IMR-90 (cell line): ENCODE data around the gene SGMS1. TPM values are rescaled to one million over a fixed set of nuclear protein-coding genes. Genes with fewer than 3 reads are reported as not detected.

ENCODE experiments used
- ATAC-seq: fragments of 200-7000 bp; cut with Tn5 transposase; 2 replicates; pipeline ENCODE4 v1.9.1; 2020; ENCODE audit warnings: low read depth, mild to moderate bottlenecking, moderate library complexity
- BruUV-seq: library from RNA; stranded (reverse); fragments of 400-500 nt; replicated peaks from 2 replicates; lab custom pipeline; 2021; lab: Mats Ljungman, UMichigan
- CTCF ChIA-PET: fragments of 300-600 bp; formaldehyde crosslinking; extraction: SDS; loops from one replicate; lab custom pipeline; 2021; ENCODE audit warnings: antibody characterized with exemption; lab: Yijun Ruan, JAX
- POLR2A ChIA-PET: fragments of 300-600 bp; sonication (Branson Sonifier 250); formaldehyde crosslinking; loops from one replicate; lab custom pipeline; 2022; ENCODE audit warnings: antibody characterized with exemption; ENCODE audit not compliant: unreplicated experiment; lab: Charles Lee
- DNase-seq: peaks from one replicate; pipeline ENCODE4 v3.0.0; 2013
- H2AFZ ChIP-seq: replicated peaks from 2 replicates; pipeline ENCODE3; 2013; ENCODE audit warnings: low read length, mild to moderate bottlenecking; ENCODE audit not compliant: poor library complexity
- H2AK5ac ChIP-seq: 2 replicates; pipeline ENCODE4 v1.6.1; 2013; ENCODE audit warnings: low read depth, low read length, inconsistent platforms
- H2AK9ac ChIP-seq: replicated peaks from 2 replicates; pipeline ENCODE3; 2013; ENCODE audit warnings: mild to moderate bottlenecking, low read depth, low read length, moderate library complexity; ENCODE audit not compliant: poor library complexity
- H2BK120ac ChIP-seq: 2 replicates; pipeline ENCODE4 v1.6.1; 2013; ENCODE audit warnings: low read depth, low read length, inconsistent platforms
- H2BK15ac ChIP-seq: 3 replicates; pipeline ENCODE4 v1.6.1; 2013; ENCODE audit warnings: low read depth, low read length, inconsistent platforms
- H2BK20ac ChIP-seq: 2 replicates; pipeline ENCODE4 v1.6.1; 2013; ENCODE audit warnings: low read depth, mild to moderate bottlenecking, inconsistent platforms, low read length, moderate library complexity
- H2BK5ac ChIP-seq: 2 replicates; pipeline ENCODE4 v1.6.1; 2013; ENCODE audit warnings: mild to moderate bottlenecking, low read depth, low read length, inconsistent platforms; ENCODE audit not compliant: poor library complexity, severe bottlenecking
- H3K14ac ChIP-seq: replicated peaks from 2 replicates; pipeline ENCODE4 v1.6.1; 2013; ENCODE audit warnings: low read depth, low read length, inconsistent platforms
- H3K18ac ChIP-seq: 2 replicates; pipeline ENCODE4 v1.6.1; 2013; ENCODE audit warnings: low read depth, low read length, control low read depth
- H3K23ac ChIP-seq: 2 replicates; pipeline ENCODE4 v1.6.1; 2013; ENCODE audit warnings: low read depth, low read length, inconsistent platforms
- H3K27ac ChIP-seq: 2 replicates; pipeline ENCODE4 v1.5.1; 2013; ENCODE audit warnings: mild to moderate bottlenecking, control low read depth, low read length; ENCODE audit not compliant: insufficient read depth
- H3K27me3 ChIP-seq: 2 replicates; pipeline ENCODE4 v1.6.1; 2013; ENCODE audit warnings: low read length; ENCODE audit not compliant: control insufficient read depth, insufficient read depth
- H3K36me3 ChIP-seq: 2 replicates; pipeline ENCODE4 v1.6.1; 2013; ENCODE audit warnings: low read length, mixed read lengths; ENCODE audit not compliant: control insufficient read depth, insufficient read depth
- H3K4ac ChIP-seq: 2 replicates; pipeline ENCODE4 v1.6.1; 2013; ENCODE audit warnings: low read depth, low read length, inconsistent platforms
- H3K4me1 ChIP-seq: 2 replicates; pipeline ENCODE4 v1.6.1; 2013; ENCODE audit warnings: low read length, mixed read lengths; ENCODE audit not compliant: control insufficient read depth, insufficient read depth
- H3K4me2 ChIP-seq: 2 replicates; pipeline ENCODE4 v1.6.1; 2013; ENCODE audit warnings: low read depth, mild to moderate bottlenecking, control low read depth, low read length, moderate library complexity
- H3K4me3 ChIP-seq: 2 replicates; pipeline ENCODE4 v1.5.1; 2013; ENCODE audit warnings: low read depth, mild to moderate bottlenecking, control low read depth, low read length, moderate library complexity; ENCODE audit not compliant: insufficient read depth
- H3K56ac ChIP-seq: 2 replicates; pipeline ENCODE4 v1.6.1; 2013; ENCODE audit warnings: low read length, inconsistent platforms; ENCODE audit not compliant: insufficient read depth; ENCODE audit errors: extremely low read depth
- H3K79me1 ChIP-seq, 2 experiments: 2 replicates each; pipeline ENCODE4 v1.6.1; 2013; ENCODE audit warnings: low read length in 2 of 2, inconsistent platforms in 1 of 2, low read depth in 1 of 2
- H3K9ac ChIP-seq: 2 replicates; pipeline ENCODE4 v1.6.1; 2013; ENCODE audit warnings: low read depth, low read length, control low read depth
- H3K9me1 ChIP-seq: 2 replicates; pipeline ENCODE4 v1.6.1; 2013; ENCODE audit warnings: low read length, inconsistent platforms; ENCODE audit not compliant: insufficient read depth
- H3K9me3 ChIP-seq: 2 replicates; pipeline ENCODE4 v1.6.1; 2013; ENCODE audit warnings: low read length; ENCODE audit not compliant: control insufficient read depth, insufficient read depth
- H4K20me1 ChIP-seq: 2 replicates; pipeline ENCODE4 v1.6.1; 2013; ENCODE audit warnings: low read length, inconsistent platforms; ENCODE audit not compliant: insufficient read depth
- H4K5ac ChIP-seq: 2 replicates; pipeline ENCODE4 v1.6.1; 2013; ENCODE audit warnings: mild to moderate bottlenecking, low read depth, low read length, control low read depth
- H4K8ac ChIP-seq, 2 experiments: 2 replicates each; pipeline ENCODE4 v1.6.1; 2013; ENCODE audit warnings: low read depth in 2 of 2, low read length in 2 of 2, control low read depth in 1 of 2, inconsistent platforms in 1 of 2
- H4K91ac ChIP-seq: 2 replicates; pipeline ENCODE4 v1.6.1; 2013; ENCODE audit warnings: low read depth, low read length, inconsistent platforms; ENCODE audit not compliant: insufficient read depth
- BHLHE40 ChIP-seq: fragments of 150-350 bp; IDR thresholded peaks from 2 replicates; pipeline ENCODE4 v1.6.1; 2016; ENCODE audit warnings: mild to moderate bottlenecking, low read depth, low read length
- CHD1 ChIP-seq: IDR thresholded peaks from 2 replicates; pipeline ENCODE4 v1.6.1; 2012; ENCODE audit warnings: low read depth, low read length, improper control_type of control experiment
- FOS ChIP-seq: fragments of 150-350 bp; IDR thresholded peaks from 2 replicates; pipeline ENCODE4 v1.6.1; 2016; ENCODE audit warnings: low read depth, low read length
- MAFK ChIP-seq: IDR thresholded peaks from 2 replicates; pipeline ENCODE4 v1.6.1; 2012; ENCODE audit warnings: low read depth, low read length, improper control_type of control experiment
- MAZ ChIP-seq: IDR thresholded peaks from 2 replicates; pipeline ENCODE4 v1.6.1; 2012; ENCODE audit warnings: low read depth, mild to moderate bottlenecking, low read length, improper control_type of control experiment, moderate library complexity, borderline replicate concordance
- MXI1 ChIP-seq: IDR thresholded peaks from 2 replicates; pipeline ENCODE4 v1.6.1; 2012; ENCODE audit warnings: low read depth, mild to moderate bottlenecking, low read length, moderate library complexity, borderline replicate concordance
- NFE2L2 ChIP-seq: fragments of 150-350 bp; IDR thresholded peaks from 2 replicates; pipeline ENCODE4 v1.6.1; 2016; ENCODE audit warnings: low read depth, mild to moderate bottlenecking, low read length
- POLR2A ChIP-seq: IDR thresholded peaks from 2 replicates; pipeline ENCODE4 v1.6.1; 2012; ENCODE audit warnings: mild to moderate bottlenecking, low read depth, low read length
- RAD21 ChIP-seq: IDR thresholded peaks from 2 replicates; pipeline ENCODE4 v1.6.1; 2012; ENCODE audit warnings: low read length, improper control_type of control experiment
- RCOR1 ChIP-seq: IDR thresholded peaks from 2 replicates; pipeline ENCODE4 v1.6.1; 2012; ENCODE audit warnings: mild to moderate bottlenecking, low read length, improper control_type of control experiment; ENCODE audit not compliant: insufficient replicate concordance
- RFX5 ChIP-seq: IDR thresholded peaks from 2 replicates; pipeline ENCODE4 v1.8.0; 2012; ENCODE audit warnings: low read depth, mild to moderate bottlenecking, low read length, moderate library complexity
- SMC3 ChIP-seq: fragments of 150-350 bp; IDR thresholded peaks from 2 replicates; pipeline ENCODE4 v1.6.1; 2016; ENCODE audit warnings: low read depth, mild to moderate bottlenecking, antibody characterized with exemption, low read length, moderate library complexity
- WGBS, 2 experiments: methylation state at CpG; one replicate each; pipeline versions ENCODE4 v1.1.5 to v1.1.7; 2013; ENCODE audit warnings: missing lambda C conversion rate in 2 of 2; ENCODE audit not compliant: insufficient read length in 1 of 2; ENCODE audit errors: extremely low coverage in 2 of 2; 5-methylcytosine and 5-hydroxymethylcytosine counted together
- dilution Hi-C: fragments of 300-500 bp; cut with HindIII; formaldehyde crosslinking; loops from one replicate; pipeline ENCODE4 v1.14.3; 2018; ENCODE audit warnings: low sequenced_read_pairs; ENCODE audit not compliant: unreplicated experiment
- in situ Hi-C: fragments of 300-500 bp; cut with MboI; formaldehyde crosslinking; loops from 3 replicates; pipeline ENCODE4 v1.14.3; 2019; ENCODE audit warnings: low sequenced_read_pairs, inconsistent platforms, mixed read lengths
- intact Hi-C: fragments of 100-400 bp; cut with micrococcal nuclease; formaldehyde crosslinking; loops from 2 replicates; pipeline ENCODE4 v1.10.0; 2022
- polyA plus RNA-seq, 3 experiments: library from polyadenylated mRNA; depleted of rRNA; stranded (reverse); fragments of >200 nt; gene quantifications; 2 replicates each; pipeline ENCODE4 v1.2.3, GENCODE V29; 2012; ENCODE audit warnings: low replicate concordance in 1 of 3
- total RNA-seq: library from RNA; depleted of rRNA; stranded (reverse); fragments of >200 nt; gene quantifications from 2 replicates; pipeline ENCODE4 v1.2.3, GENCODE V29; 2012
- TF ChIP-seq, protein P1 (sequence below): conservative IDR thresholded peaks from 2 replicates; pipeline ENCODE4 v1.5.1; 2012; ENCODE audit warnings: mild to moderate bottlenecking, low read depth, low read length, improper control_type of control experiment
- TF ChIP-seq, protein P2 (sequence below): fragments of 150-350 bp; IDR thresholded peaks from 2 replicates; pipeline ENCODE4 v1.6.1; 2016; ENCODE audit warnings: low read depth, mild to moderate bottlenecking, low read length, moderate library complexity, borderline replicate concordance

Gene SGMS1
- total and polyA plus RNA-seq, 2 of the 4 experiments (the other 2 are of a cell fraction), result 9.8 to 30.8 TPM

DNA sequence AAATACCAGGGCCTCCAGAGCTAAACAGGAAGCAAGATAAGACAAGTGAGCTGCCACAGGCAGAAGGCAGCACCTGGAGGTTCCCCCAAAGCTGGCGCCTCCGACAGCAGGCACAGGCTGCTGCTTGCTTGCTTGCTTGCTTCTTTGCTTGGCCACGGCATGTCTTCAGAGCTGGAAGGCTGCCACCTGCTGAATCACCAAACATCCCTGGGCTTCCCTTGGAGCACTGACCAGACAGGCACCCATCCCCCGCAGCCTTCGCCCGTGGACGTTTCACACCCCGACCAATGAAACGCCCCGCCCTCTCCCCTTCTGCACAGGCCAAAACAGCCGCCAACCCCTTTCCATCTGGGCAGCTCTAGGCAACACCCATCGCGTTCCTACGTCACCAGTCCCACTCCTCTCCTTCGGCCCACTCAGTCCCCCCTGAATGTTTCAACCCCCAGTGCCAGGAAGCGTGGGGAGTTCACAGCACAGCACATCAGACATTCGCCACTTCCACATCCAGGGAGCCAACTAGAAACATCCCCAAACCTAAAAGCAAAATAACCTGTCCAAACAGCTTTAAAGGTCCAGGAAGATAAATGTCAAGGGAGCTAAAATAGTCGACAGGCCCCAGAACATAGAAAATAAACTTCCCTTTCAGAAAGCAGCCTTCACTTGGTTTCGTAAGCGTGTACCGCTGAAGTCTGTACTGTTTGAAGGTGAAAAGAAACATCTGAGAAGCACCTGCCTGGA, 1.6 kb downstream of the SGMS1 start:
- Histone ChIP-seq H4K8ac (peak overlapping the region in 1 of 2 experiments; percentile 15; a peak in 3 of 4 replicates), H3K14ac (peak overlapping the region; percentile 83), H2AK5ac (peak overlapping the region; percentile 33; the same call in 1 of the 2 replicates), H3K27ac (peak overlapping the region; percentile 58), H3K9me3 (no peaks in the 10 kb centered on the region), H3K9me1 (no peaks in the 10 kb centered on the region), H2AFZ (peak overlapping the region; percentile 94), H4K5ac (no peak overlapping the region), H3K9ac (peak overlapping the region; percentile 63), H3K79me1 (peaks cover 6 to 44% of the 10 kb centered on the region in 2 experiments), H2BK5ac (peak overlapping the region; percentile 61), H3K4me1 (peaks cover 2% of the 10 kb centered on the region; the same call in 1 of the 2 replicates), H3K27me3 (no peaks in the 10 kb centered on the region), H3K4me3 (peak overlapping the region; percentile 63), H3K23ac (peak overlapping the region; percentile 59), H2BK20ac (peak overlapping the region; percentile 53), H4K20me1 (peaks cover 19% of the 10 kb centered on the region; the same call in 1 of the 2 replicates), H3K4me2 (peak overlapping the region; percentile 84), H3K36me3 (no peaks in the 10 kb centered on the region), H3K4ac (peak overlapping the region; percentile 62), H2BK15ac (peak overlapping the region; percentile 67; the same call in 2 of the 3 replicates), H3K56ac (peak overlapping the region; percentile 48), H2AK9ac (peak overlapping the region; percentile 77), H2BK120ac (peak overlapping the region; percentile 53), H3K18ac (peak overlapping the region; percentile 4), H4K91ac (peak overlapping the region; percentile 76)
- dilution Hi-C loops, result no loop called here
- peak; percentile 63; the same call in 1 of the 2 replicates for TF ChIP-seq MAZ
- TF ChIP-seq MAFK, result peak; percentile 27; the same call in 1 of the 2 replicates
- TF ChIP-seq NFE2L2, result peak; percentile 35; the same call in 1 of the 2 replicates
- TF ChIP-seq POLR2A, result 0 out of 2 replicates have a peak, but pooled peaks have one; percentile 36
- peak; percentile 76 for TF ChIP-seq MXI1
- TF ChIP-seq RCOR1, result peak; percentile 67
- no peak for TF ChIP-seq CHD1
- TF ChIP-seq, protein P1, sequence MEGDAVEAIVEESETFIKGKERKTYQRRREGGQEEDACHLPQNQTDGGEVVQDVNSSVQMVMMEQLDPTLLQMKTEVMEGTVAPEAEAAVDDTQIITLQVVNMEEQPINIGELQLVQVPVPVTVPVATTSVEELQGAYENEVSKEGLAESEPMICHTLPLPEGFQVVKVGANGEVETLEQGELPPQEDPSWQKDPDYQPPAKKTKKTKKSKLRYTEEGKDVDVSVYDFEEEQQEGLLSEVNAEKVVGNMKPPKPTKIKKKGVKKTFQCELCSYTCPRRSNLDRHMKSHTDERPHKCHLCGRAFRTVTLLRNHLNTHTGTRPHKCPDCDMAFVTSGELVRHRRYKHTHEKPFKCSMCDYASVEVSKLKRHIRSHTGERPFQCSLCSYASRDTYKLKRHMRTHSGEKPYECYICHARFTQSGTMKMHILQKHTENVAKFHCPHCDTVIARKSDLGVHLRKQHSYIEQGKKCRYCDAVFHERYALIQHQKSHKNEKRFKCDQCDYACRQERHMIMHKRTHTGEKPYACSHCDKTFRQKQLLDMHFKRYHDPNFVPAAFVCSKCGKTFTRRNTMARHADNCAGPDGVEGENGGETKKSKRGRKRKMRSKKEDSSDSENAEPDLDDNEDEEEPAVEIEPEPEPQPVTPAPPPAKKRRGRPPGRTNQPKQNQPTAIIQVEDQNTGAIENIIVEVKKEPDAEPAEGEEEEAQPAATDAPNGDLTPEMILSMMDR, result 0 out of 2 replicates have a peak, but pooled peaks have one; percentile 19
- TF ChIP-seq BHLHE40, result peak; percentile 79
- peak; percentile 35 for TF ChIP-seq SMC3
- TF ChIP-seq, protein P2, sequence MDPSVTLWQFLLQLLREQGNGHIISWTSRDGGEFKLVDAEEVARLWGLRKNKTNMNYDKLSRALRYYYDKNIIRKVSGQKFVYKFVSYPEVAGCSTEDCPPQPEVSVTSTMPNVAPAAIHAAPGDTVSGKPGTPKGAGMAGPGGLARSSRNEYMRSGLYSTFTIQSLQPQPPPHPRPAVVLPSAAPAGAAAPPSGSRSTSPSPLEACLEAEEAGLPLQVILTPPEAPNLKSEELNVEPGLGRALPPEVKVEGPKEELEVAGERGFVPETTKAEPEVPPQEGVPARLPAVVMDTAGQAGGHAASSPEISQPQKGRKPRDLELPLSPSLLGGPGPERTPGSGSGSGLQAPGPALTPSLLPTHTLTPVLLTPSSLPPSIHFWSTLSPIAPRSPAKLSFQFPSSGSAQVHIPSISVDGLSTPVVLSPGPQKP, result no peak
- TF ChIP-seq FOS, result peak; percentile 75
- no peak for TF ChIP-seq RFX5
- peak; percentile 47 for TF ChIP-seq RAD21
- no TSS peak for BruUV-seq
- peak; percentile 96 for DNase-seq
- in situ Hi-C loops, result loop anchor here (5.0 kb wide), 1 partner anchor 205 kb away; no protein-coding TSS in a partner anchor
- intact Hi-C loops, result loop anchor here (1.0 to 10.0 kb wide), 7 partner anchors 70 to 397 kb away; no protein-coding TSS in a partner anchor
- ChIA-PET CTCF (interaction anchor here (0.9 to 1.5 kb wide), 4 partner anchors 8 to 254 kb away, joined by 3 to 5 read pairs (median 4); no protein-coding TSS in a partner anchor), POLR2A (no interaction called here)
- peak; percentile 40 for ATAC-seq
- 0% methylated on average over 15 of the region's 21 CpGs; no CpG with 5 or more reads in 1 of the 2 experiments for WGBS, 2 experiments
